Measurements from ENCODE around the gene PAXX.

The PAXX gene

GRCh38 chr9:136953771-136954269 lies 38.4 kb upstream of the PAXX start:
- DNase-seq (ENCODE audit: low read depth): no peak
- no peak overlapping the region for H3K4me3 ChIP-seq (ENCODE audit: low read depth, low read length)
- TF ChIP-seq, protein P1, sequence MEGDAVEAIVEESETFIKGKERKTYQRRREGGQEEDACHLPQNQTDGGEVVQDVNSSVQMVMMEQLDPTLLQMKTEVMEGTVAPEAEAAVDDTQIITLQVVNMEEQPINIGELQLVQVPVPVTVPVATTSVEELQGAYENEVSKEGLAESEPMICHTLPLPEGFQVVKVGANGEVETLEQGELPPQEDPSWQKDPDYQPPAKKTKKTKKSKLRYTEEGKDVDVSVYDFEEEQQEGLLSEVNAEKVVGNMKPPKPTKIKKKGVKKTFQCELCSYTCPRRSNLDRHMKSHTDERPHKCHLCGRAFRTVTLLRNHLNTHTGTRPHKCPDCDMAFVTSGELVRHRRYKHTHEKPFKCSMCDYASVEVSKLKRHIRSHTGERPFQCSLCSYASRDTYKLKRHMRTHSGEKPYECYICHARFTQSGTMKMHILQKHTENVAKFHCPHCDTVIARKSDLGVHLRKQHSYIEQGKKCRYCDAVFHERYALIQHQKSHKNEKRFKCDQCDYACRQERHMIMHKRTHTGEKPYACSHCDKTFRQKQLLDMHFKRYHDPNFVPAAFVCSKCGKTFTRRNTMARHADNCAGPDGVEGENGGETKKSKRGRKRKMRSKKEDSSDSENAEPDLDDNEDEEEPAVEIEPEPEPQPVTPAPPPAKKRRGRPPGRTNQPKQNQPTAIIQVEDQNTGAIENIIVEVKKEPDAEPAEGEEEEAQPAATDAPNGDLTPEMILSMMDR (IDR thresholded peaks at IDR 0.05; ENCODE audit: control insufficient read depth, extremely low read depth, insufficient read depth): no peak

DNA sequence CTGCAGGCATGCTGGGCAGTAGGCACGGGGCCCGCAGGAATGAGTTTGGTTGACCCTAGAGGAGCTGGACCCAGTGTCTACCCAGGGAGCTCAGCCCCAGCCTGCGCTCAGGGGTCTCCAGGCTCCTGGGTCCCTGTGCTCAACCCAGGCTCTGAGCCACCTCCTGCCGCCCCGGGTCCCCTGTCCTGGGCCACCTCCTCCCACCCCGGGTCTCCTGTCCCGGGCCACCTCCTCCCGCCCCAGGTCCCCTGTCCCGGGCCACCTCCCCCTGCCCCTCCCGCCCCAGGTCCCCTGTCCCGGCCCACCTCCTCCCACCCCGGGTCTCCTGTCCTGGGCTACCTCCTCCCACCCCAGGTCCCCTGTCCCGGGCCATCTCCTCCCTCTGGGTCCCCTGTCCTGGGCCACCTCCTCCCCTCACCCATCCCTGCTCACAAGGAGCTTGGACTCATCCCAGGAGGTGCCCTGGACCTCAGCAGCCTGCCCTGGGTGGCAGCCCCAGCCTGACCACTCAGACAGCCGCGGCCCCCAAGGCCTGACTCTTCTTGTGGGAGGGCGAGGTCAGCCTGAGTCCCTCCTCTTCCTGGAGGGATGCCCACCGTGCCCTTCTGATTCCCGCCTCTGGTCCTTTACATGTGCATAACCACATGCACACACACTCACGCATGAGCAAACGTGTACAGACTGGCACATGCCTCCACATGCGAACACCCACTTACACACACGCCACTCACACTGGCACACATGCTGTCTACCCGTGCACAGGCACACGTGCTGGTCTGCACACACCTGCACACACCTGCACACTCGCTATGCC lies 37.7 kb upstream of the PAXX start:
- DNase-seq (ENCODE audit: low read depth): no peak
- TF ChIP-seq, protein P1 (IDR thresholded peaks at IDR 0.05; ENCODE audit: control insufficient read depth, extremely low read depth, insufficient read depth): no peak
- no peak overlapping the region for H3K4me3 ChIP-seq (ENCODE audit: low read depth, low read length)

DNA sequence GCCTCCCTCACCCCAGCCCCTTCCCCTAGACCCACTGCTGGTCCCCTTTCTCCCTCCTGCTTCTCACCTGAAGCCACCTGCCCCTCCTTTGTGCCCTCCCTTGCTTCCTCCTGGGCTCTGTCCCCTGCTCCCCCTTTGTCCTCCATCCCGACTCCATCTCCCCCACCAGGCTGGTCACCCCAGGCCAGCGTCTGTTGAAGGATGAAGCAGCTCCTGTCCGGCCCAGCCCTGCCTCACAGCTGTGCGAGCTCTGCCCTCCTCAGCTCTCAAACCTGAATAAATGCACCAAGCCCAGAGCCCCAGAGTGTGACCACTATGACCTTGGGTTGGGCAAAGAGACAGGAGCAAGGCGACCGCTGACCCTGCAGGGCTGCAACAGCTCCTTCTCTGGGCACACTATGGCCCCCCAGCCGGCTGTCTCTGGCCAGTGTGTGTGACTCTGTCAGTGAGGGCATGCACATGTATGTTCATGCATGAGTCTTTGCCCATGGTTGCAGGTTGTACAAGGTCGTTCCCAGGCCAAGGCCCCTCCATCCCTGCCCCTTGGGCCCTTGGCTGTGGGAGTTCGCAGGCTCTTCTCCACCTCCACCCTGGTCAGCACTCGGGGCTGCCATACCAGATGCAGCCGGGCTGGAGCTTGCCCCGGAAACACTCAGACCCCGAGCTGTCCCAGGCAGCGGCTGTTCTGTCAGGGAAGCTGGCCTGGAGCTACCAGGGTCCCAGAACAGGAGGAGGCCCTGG lies 36.9 kb upstream of the PAXX start:
- TF ChIP-seq, protein P1 (IDR thresholded peaks at IDR 0.05; ENCODE audit: control insufficient read depth, extremely low read depth, insufficient read depth): no peak
- DNase-seq (ENCODE audit: low read depth): no peak
- H3K4me3 ChIP-seq (ENCODE audit: low read depth, low read length): no peak overlapping the region

GRCh38 chr9:136955943-136956335 lies 36.3 kb upstream of the PAXX start:
- TF ChIP-seq, protein P1 (IDR thresholded peaks at IDR 0.05; ENCODE audit: control insufficient read depth, extremely low read depth, insufficient read depth): no peak
- no peak overlapping the region for H3K4me3 ChIP-seq (ENCODE audit: low read depth, low read length)
- DNase-seq (ENCODE audit: low read depth): no peak

- TF ChIP-seq, protein P1 (IDR thresholded peaks at IDR 0.05; ENCODE audit: control insufficient read depth, extremely low read depth, insufficient read depth): no peak
- H3K4me3 ChIP-seq (ENCODE audit: low read depth, low read length): no peak overlapping the region
- no peak for DNase-seq (ENCODE audit: low read depth)
These were observed 35.6 kb upstream of the PAXX start for GRCh38 chr9:136956604-136957003.

GRCh38 chr9:136957461-136957860 lies 34.8 kb upstream of the PAXX start:
- TF ChIP-seq, protein P1 (IDR thresholded peaks at IDR 0.05; ENCODE audit: control insufficient read depth, extremely low read depth, insufficient read depth): no peak
- no peak for DNase-seq (ENCODE audit: low read depth)
- no peak overlapping the region for H3K4me3 ChIP-seq (ENCODE audit: low read depth, low read length)

Data from LNCaP clone FGC (cell line).